ENCODE measurements around the gene AOPEP.

Gene AOPEP

DNA sequence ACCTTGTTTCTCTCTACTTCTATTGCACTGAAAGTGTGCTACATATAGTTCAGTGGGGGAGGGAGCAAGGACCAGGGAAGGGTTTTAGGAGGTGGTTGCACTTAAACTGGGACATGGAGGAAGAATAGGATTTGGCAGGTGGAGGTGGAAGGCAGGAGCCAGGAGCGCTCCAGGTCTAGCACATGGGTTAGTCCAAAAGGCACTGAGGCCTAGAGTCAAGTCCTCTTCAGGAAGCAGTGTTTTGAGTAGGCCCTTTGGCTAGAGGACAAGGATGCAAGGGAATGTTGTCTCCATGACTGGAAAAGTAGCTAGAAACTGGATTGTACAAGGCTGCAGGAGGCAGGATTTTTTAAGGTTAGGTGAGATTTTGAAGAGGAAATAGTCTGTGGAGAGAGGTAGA is 31.5 kb downstream of the AOPEP start:
- Histone ChIP-seq H3F3A (ENCODE audit: insufficient read depth) (no peaks in the 10 kb centered on the region), H3K27ac (ENCODE audit: low read depth, low read length) (no peak overlapping the region), H3K4me2 (ENCODE audit: low read depth, low read length, poor library complexity, severe bottlenecking) (no peak overlapping the region), H3K27me3 (ENCODE audit: low read length) (no peaks in the 10 kb centered on the region), H3K79me2 (ENCODE audit: insufficient read depth, low read length) (peaks cover 4% of the 10 kb centered on the region; the same call in 1 of the 2 replicates), H2AFZ (ENCODE audit: low read depth, low read length, severe bottlenecking) (no peak overlapping the region), H4K20me1 (ENCODE audit: low read depth, low read length) (no peaks in the 10 kb centered on the region), H3K4me3 (ENCODE audit: insufficient read depth, low read length, poor library complexity, severe bottlenecking) (no peak overlapping the region), H3K9me3 (ENCODE audit: insufficient read depth, low read length) (no peaks in the 10 kb centered on the region), H3K9ac (ENCODE audit: low read length) (no peak overlapping the region), H3K36me3 (ENCODE audit: low read length) (no peaks in the 10 kb centered on the region), H3K9me2 (replicated peaks; ENCODE audit: insufficient read depth, low read length) (no peaks in the 10 kb centered on the region)
- no peak for TF ChIP-seq EZH2phosphoT487 (conservative IDR thresholded peaks at IDR 0.05; ENCODE audit: low read length)
- TF ChIP-seq, protein P1, sequence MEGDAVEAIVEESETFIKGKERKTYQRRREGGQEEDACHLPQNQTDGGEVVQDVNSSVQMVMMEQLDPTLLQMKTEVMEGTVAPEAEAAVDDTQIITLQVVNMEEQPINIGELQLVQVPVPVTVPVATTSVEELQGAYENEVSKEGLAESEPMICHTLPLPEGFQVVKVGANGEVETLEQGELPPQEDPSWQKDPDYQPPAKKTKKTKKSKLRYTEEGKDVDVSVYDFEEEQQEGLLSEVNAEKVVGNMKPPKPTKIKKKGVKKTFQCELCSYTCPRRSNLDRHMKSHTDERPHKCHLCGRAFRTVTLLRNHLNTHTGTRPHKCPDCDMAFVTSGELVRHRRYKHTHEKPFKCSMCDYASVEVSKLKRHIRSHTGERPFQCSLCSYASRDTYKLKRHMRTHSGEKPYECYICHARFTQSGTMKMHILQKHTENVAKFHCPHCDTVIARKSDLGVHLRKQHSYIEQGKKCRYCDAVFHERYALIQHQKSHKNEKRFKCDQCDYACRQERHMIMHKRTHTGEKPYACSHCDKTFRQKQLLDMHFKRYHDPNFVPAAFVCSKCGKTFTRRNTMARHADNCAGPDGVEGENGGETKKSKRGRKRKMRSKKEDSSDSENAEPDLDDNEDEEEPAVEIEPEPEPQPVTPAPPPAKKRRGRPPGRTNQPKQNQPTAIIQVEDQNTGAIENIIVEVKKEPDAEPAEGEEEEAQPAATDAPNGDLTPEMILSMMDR (IDR thresholded peaks at IDR 0.05; ENCODE audit: insufficient read depth, low read length, poor library complexity, severe bottlenecking): no peak

DNA sequence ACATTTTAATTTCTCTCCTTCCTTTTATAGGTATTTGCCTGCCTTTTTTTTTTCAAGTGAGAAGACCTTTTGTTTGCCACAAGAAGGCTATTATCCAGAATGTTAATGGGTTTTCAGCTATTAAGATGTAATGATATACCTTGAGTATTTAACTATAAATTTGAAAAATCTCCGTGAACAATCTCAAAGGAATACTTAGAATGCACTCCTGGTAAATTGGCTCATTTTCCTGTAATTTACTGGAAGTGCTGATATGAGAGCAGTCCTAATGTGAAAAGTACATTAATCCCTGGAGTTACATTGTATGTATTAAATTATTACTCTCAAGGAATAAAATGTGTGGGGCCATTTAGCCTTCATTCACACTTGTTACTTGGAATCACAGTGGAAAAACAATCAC is 32.4 kb downstream of the AOPEP start:
- Histone ChIP-seq H3K9me3 (ENCODE audit: insufficient read depth, low read length) (no peaks in the 10 kb centered on the region), H3F3A (ENCODE audit: insufficient read depth) (no peaks in the 10 kb centered on the region), H3K9ac (ENCODE audit: low read length) (no peak overlapping the region), H3K36me3 (ENCODE audit: low read length) (no peaks in the 10 kb centered on the region), H3K79me2 (ENCODE audit: insufficient read depth, low read length) (peaks cover 5% of the 10 kb centered on the region; the same call in 1 of the 2 replicates), H3K27ac (ENCODE audit: low read depth, low read length) (no peak overlapping the region), H3K9me2 (replicated peaks; ENCODE audit: insufficient read depth, low read length) (no peaks in the 10 kb centered on the region), H3K27me3 (ENCODE audit: low read length) (no peaks in the 10 kb centered on the region), H2AFZ (ENCODE audit: low read depth, low read length, severe bottlenecking) (no peak overlapping the region), H4K20me1 (ENCODE audit: low read depth, low read length) (no peaks in the 10 kb centered on the region), H3K4me2 (ENCODE audit: low read depth, low read length, poor library complexity, severe bottlenecking) (no peak overlapping the region), H3K4me3 (ENCODE audit: insufficient read depth, low read length, poor library complexity, severe bottlenecking) (no peak overlapping the region)
- TF ChIP-seq EZH2phosphoT487 (conservative IDR thresholded peaks at IDR 0.05; ENCODE audit: low read length): no peak
- TF ChIP-seq, protein P1 (IDR thresholded peaks at IDR 0.05; ENCODE audit: insufficient read depth, low read length, poor library complexity, severe bottlenecking): no peak

DNA sequence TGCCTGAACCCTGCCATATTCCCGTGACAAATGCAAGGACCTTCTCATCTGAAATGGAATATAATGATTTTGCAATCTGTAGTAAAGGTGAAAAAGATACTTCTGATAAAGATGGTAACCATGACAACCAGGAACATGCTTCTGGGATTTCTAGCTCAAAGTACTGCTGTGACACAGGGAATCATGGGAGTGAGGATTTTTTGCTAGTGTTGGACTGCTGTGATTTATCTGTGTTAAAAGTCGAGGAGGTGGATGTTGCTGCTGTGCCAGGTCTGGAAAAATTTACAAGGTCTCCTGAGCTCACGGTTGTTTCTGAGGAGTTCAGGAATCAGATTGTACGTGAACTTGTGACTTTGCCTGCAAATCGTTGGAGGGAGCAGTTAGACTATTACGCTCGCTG is 33.5 kb downstream of the AOPEP start:
- Histone ChIP-seq H3K9ac (ENCODE audit: low read length) (no peak overlapping the region), H3K9me2 (replicated peaks; ENCODE audit: insufficient read depth, low read length) (no peaks in the 10 kb centered on the region), H3K27me3 (ENCODE audit: low read length) (no peaks in the 10 kb centered on the region), H2AFZ (ENCODE audit: low read depth, low read length, severe bottlenecking) (no peak overlapping the region), H3K27ac (ENCODE audit: low read depth, low read length) (no peak overlapping the region), H3K4me2 (ENCODE audit: low read depth, low read length, poor library complexity, severe bottlenecking) (no peak overlapping the region), H3K9me3 (ENCODE audit: insufficient read depth, low read length) (no peaks in the 10 kb centered on the region), H3F3A (ENCODE audit: insufficient read depth) (no peaks in the 10 kb centered on the region), H3K79me2 (ENCODE audit: insufficient read depth, low read length) (peaks cover 7% of the 10 kb centered on the region; the same call in 1 of the 2 replicates), H3K4me3 (ENCODE audit: insufficient read depth, low read length, poor library complexity, severe bottlenecking) (no peak overlapping the region), H4K20me1 (ENCODE audit: low read depth, low read length) (no peaks in the 10 kb centered on the region), H3K36me3 (ENCODE audit: low read length) (no peaks in the 10 kb centered on the region)
- TF ChIP-seq, protein P1 (IDR thresholded peaks at IDR 0.05; ENCODE audit: insufficient read depth, low read length, poor library complexity, severe bottlenecking): no peak
- no peak for TF ChIP-seq EZH2phosphoT487 (conservative IDR thresholded peaks at IDR 0.05; ENCODE audit: low read length)

All from SU-DHL-6 (cell line).